A549 (cell line): ENCODE results near the gene ABCA4. TPM values are rescaled to one million over a fixed set of nuclear protein-coding genes. Genes with fewer than 3 reads are reported as not detected.

ENCODE experiments used
- ATAC-seq, 2 experiments: fragments of 200-7000 bp in 1 of 2; fragments of >200 bp in 1 of 2; cut with Nextera tagmentation in 1 of 2; cut with Tn5 transposase in 1 of 2; 3 replicates each; pipeline versions ENCODE4 v1.8.0 to v1.9.1; 2018 to 2020; ENCODE audit warnings: mild to moderate bottlenecking in 1 of 2, moderate library complexity in 1 of 2
- CTCF ChIA-PET: fragments of 300-600 bp; sonication (Branson Sonifier 250); formaldehyde crosslinking; extraction: SDS; loops from one replicate; lab custom pipeline; 2021; ENCODE audit warnings: antibody characterized with exemption, inconsistent platforms; lab: Yijun Ruan, JAX
- POLR2A ChIA-PET: fragments of 350-600 bp; formaldehyde crosslinking; extraction: SDS; loops from one replicate; lab custom pipeline; 2021; ENCODE audit warnings: antibody characterized with exemption, inconsistent platforms; lab: Yijun Ruan, JAX
- DNase-seq, 2 experiments: peaks; one replicate each; pipeline versions ENCODE4 v3.0.0 to v3.0.0-alpha.2; 2011 to 2016; ENCODE audit warnings: low read depth in 1 of 2, low spot score in 1 of 2
- FAIRE-seq: peaks from 2 replicates; lab custom pipeline; 2011; peaks lifted over from hg19 to GRCh38; lab: Jason Lieb, UNC
- H3K27ac ChIP-seq, 2 experiments: fragments of >200 bp; sonication (Bioruptor Twin); formaldehyde crosslinking; 3 replicates each; pipeline ENCODE4 v1.5.1; 2016 to 2017
- H3K4me1 ChIP-seq: fragments of >200 bp; sonication (Bioruptor Twin); formaldehyde crosslinking; 3 replicates; pipeline ENCODE4 v1.6.1; 2016
- H3K4me2 ChIP-seq: fragments of >200 bp; sonication (Bioruptor Twin); formaldehyde crosslinking; 3 replicates; pipeline ENCODE4 v1.6.1; 2016
- H3K4me3 ChIP-seq: fragments of >200 bp; sonication (Bioruptor Twin); formaldehyde crosslinking; 3 replicates; pipeline ENCODE4 v1.5.1; 2016
- H3K9me3 ChIP-seq: fragments of >200 bp; sonication (Bioruptor Twin); formaldehyde crosslinking; 3 replicates; pipeline ENCODE4 v1.6.1; 2016
- CEBPB ChIP-seq, 2 experiments: fragments of >200 bp in 1 of 2; sonication (Bioruptor Twin) in 1 of 2; formaldehyde crosslinking in 1 of 2; IDR thresholded peaks; 2 replicates each; pipeline ENCODE4 v1.6.1; 2012 to 2016
- EHF ChIP-seq: fragments of 250-450 bp; sonication (Bioruptor Pico); IDR thresholded peaks from 2 replicates; pipeline ENCODE4 v1.5.0; 2020; ENCODE audit warnings: mild to moderate bottlenecking
- EHMT2 ChIP-seq: fragments of 200-600 bp; sonication (generic); IDR thresholded peaks from 2 replicates; pipeline ENCODE4 v1.6.1; 2016; ENCODE audit warnings: antibody characterized with exemption, low read depth, mild to moderate bottlenecking, moderate library complexity
- ESRRA ChIP-seq: fragments of 150-350 bp; IDR thresholded peaks from 2 replicates; pipeline ENCODE4 v1.6.1; 2014; ENCODE audit warnings: mild to moderate bottlenecking, low read length, borderline replicate concordance
- GATA3 ChIP-seq: IDR thresholded peaks from 2 replicates; pipeline ENCODE4 v1.6.1; 2012; ENCODE audit warnings: borderline replicate concordance
- HOXA7 ChIP-seq: fragments of 250-450 bp; sonication (Bioruptor Pico); IDR thresholded peaks from 2 replicates; pipeline ENCODE4 v1.5.0; 2020; ENCODE audit warnings: mild to moderate bottlenecking, moderate library complexity
- HOXB5 ChIP-seq: fragments of 250-450 bp; sonication (Bioruptor Pico); IDR thresholded peaks from 2 replicates; pipeline ENCODE4 v1.5.0; 2020; ENCODE audit warnings: mild to moderate bottlenecking, moderate library complexity
- JUNB ChIP-seq: fragments of >200 bp; sonication (Bioruptor Twin); formaldehyde crosslinking; IDR thresholded peaks from 2 replicates; pipeline ENCODE4 v1.6.1; 2016
- NFE2L2 ChIP-seq: fragments of 150-350 bp; conservative IDR thresholded peaks from 2 replicates; pipeline ENCODE4 v1.6.1; 2014; ENCODE audit warnings: low read length
- NPAS2 ChIP-seq: fragments of 250-450 bp; sonication (Bioruptor Pico); IDR thresholded peaks from 2 replicates; pipeline ENCODE4 v1.8.0; 2022; ENCODE audit warnings: mild to moderate bottlenecking, moderate library complexity, borderline replicate concordance
- NR3C1 ChIP-seq: fragments of >200 bp; sonication (Bioruptor Twin); formaldehyde crosslinking; IDR thresholded peaks from 3 replicates; pipeline ENCODE4 v1.6.1; 2017
- POLR2A ChIP-seq: IDR thresholded peaks from 2 replicates; pipeline ENCODE4 v1.6.1; 2012; ENCODE audit warnings: mild to moderate bottlenecking, low read length
- RCOR1 ChIP-seq: fragments of 150-350 bp; IDR thresholded peaks from 2 replicates; pipeline ENCODE4 v1.6.1; 2014; ENCODE audit warnings: antibody characterized with exemption, low read length, low read depth
- RFX5 ChIP-seq: fragments of 450-650 bp; IDR thresholded peaks from 2 replicates; pipeline ENCODE4 v1.7.1; 2014; ENCODE audit warnings: antibody characterized with exemption, mild to moderate bottlenecking, moderate library complexity
- SREBF2 ChIP-seq: fragments of 450-650 bp; IDR thresholded peaks from 2 replicates; pipeline ENCODE4 v1.6.1; 2014; ENCODE audit warnings: mild to moderate bottlenecking, moderate library complexity
- TFCP2L1 ChIP-seq: fragments of 250-450 bp; sonication (Bioruptor Pico); IDR thresholded peaks from 2 replicates; pipeline ENCODE4 v1.5.0; 2021; ENCODE audit warnings: mild to moderate bottlenecking
- USF2 ChIP-seq: fragments of 450-650 bp; IDR thresholded peaks from 2 replicates; pipeline ENCODE4 v1.6.1; 2014; ENCODE audit warnings: antibody characterized with exemption
- ZFP36 ChIP-seq: fragments of 450-650 bp; IDR thresholded peaks from 2 replicates; pipeline ENCODE4 v1.6.1; 2014; ENCODE audit warnings: borderline replicate concordance; ENCODE audit not compliant: partially characterized antibody
- WGBS: methylation state at CpG from one replicate; pipeline ENCODE4 v1.1.6; 2017; ENCODE audit errors: missing lambda C conversion rate; 5-methylcytosine and 5-hydroxymethylcytosine counted together
- polyA plus RNA-seq, 4 experiments: library from polyadenylated mRNA; depleted of rRNA in 3 of 4; stranded (reverse); fragments of >200 nt; fragmentation: RNase III in 1 of 4; extraction: RNeasy Plus Mini Kit Qiagen cat#74134 plus additional on column Dnase treatment in 1 of 4; gene quantifications; 2 replicates in 3 of 4; 3 replicates in 1 of 4; pipeline ENCODE4 v1.2.3, GENCODE V29; 2011 to 2017
- TF ChIP-seq, protein P1 (sequence below): fragments of >200 bp; sonication (Bioruptor Twin); formaldehyde crosslinking; IDR thresholded peaks from 3 replicates; pipeline ENCODE4 v1.5.1; 2016
- TF ChIP-seq, protein P2 (sequence below): fragments of >200 bp; sonication (Bioruptor Twin); formaldehyde crosslinking; IDR thresholded peaks from 3 replicates; pipeline ENCODE4 v1.6.1; 2016

Gene ABCA4
- polyA plus RNA-seq, 2 of the 4 experiments (the other 2 are of a cell fraction), result 0.05 to 0.23 TPM

GRCh38 chr1:94104127-94104684 lies 16.7 kb downstream of the ABCA4 start:
- CTCF ChIA-PET, result interaction anchor here (0.7 to 1.2 kb wide), 3 partner anchors 10 to 41 kb away, joined by 3 read pairs; no protein-coding TSS in a partner anchor
- H3K4me2 ChIP-seq, result no peak overlapping the region
- POLR2A ChIA-PET, result no interaction called here
- FAIRE-seq, result no peak
- TF ChIP-seq POLR2A (no peak), USF2 (no peak), HOXA7 (CRISPR knock-in tag) (no peak)
- TF ChIP-seq, protein P1, sequence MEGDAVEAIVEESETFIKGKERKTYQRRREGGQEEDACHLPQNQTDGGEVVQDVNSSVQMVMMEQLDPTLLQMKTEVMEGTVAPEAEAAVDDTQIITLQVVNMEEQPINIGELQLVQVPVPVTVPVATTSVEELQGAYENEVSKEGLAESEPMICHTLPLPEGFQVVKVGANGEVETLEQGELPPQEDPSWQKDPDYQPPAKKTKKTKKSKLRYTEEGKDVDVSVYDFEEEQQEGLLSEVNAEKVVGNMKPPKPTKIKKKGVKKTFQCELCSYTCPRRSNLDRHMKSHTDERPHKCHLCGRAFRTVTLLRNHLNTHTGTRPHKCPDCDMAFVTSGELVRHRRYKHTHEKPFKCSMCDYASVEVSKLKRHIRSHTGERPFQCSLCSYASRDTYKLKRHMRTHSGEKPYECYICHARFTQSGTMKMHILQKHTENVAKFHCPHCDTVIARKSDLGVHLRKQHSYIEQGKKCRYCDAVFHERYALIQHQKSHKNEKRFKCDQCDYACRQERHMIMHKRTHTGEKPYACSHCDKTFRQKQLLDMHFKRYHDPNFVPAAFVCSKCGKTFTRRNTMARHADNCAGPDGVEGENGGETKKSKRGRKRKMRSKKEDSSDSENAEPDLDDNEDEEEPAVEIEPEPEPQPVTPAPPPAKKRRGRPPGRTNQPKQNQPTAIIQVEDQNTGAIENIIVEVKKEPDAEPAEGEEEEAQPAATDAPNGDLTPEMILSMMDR, result no peak
- peaks cover 12% of the 10 kb centered on the region; the same call in 2 of the 3 replicates for H3K4me1 ChIP-seq
- WGBS, result 78% methylated on average over 9 of the region's 9 CpGs
- H3K27ac ChIP-seq, result no peak overlapping the region
- DNase-seq, result no peak
- no peak overlapping the region for H3K4me3 ChIP-seq
- H3K9me3 ChIP-seq, result no peaks in the 10 kb centered on the region
- no peak for ATAC-seq

- POLR2A ChIA-PET, result no interaction called here
- H3K9me3 ChIP-seq, result no peaks in the 10 kb centered on the region
- FAIRE-seq, result no peak
- H3K4me3 ChIP-seq, result no peak overlapping the region
- WGBS, result 66% methylated on average over 4 of the region's 4 CpGs
- H3K4me1 ChIP-seq, result peaks cover 12% of the 10 kb centered on the region; the same call in 2 of the 3 replicates
- CTCF ChIA-PET, result interaction anchor here (0.7 to 1.2 kb wide), 3 partner anchors 9 to 41 kb away, joined by 3 read pairs; no protein-coding TSS in a partner anchor
- no peak for ATAC-seq
- TF ChIP-seq ESRRA, result no peak
- TF ChIP-seq NPAS2, result no peak
- TF ChIP-seq RFX5, result no peak
- TF ChIP-seq SREBF2, result no peak
- no peak for TF ChIP-seq ZFP36
- TF ChIP-seq, protein P2, sequence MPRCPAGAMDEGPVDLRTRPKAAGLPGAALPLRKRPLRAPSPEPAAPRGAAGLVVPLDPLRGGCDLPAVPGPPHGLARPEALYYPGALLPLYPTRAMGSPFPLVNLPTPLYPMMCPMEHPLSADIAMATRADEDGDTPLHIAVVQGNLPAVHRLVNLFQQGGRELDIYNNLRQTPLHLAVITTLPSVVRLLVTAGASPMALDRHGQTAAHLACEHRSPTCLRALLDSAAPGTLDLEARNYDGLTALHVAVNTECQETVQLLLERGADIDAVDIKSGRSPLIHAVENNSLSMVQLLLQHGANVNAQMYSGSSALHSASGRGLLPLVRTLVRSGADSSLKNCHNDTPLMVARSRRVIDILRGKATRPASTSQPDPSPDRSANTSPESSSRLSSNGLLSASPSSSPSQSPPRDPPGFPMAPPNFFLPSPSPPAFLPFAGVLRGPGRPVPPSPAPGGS, result no peak
- no peak for TF ChIP-seq GATA3
- no peak for TF ChIP-seq JUNB
- no peak for TF ChIP-seq RCOR1
- no peak for DNase-seq
- no peak overlapping the region for H3K27ac ChIP-seq
- no peak overlapping the region for H3K4me2 ChIP-seq
Observed at GRCh38 chr1:94103608-94104007, 17.3 kb downstream of the ABCA4 start.

GRCh38 chr1:94101613-94102525 lies 19.1 kb downstream of the ABCA4 start:
- ChIA-PET POLR2A (no interaction called here), CTCF (interaction anchor here (1.4 to 2.8 kb wide), 2 partner anchors 40 to 234 kb away, joined by 5 to 11 read pairs; no protein-coding TSS in a partner anchor)
- WGBS, result 76% methylated on average over 10 of the region's 15 CpGs
- DNase-seq (no peak), ATAC-seq (no peak), FAIRE-seq (no peak)
- Histone ChIP-seq H3K27ac (no peak overlapping the region), H3K4me3 (no peak overlapping the region), H3K4me1 (peaks cover 12% of the 10 kb centered on the region; the same call in 2 of the 3 replicates), H3K4me2 (no peak overlapping the region), H3K9me3 (no peaks in the 10 kb centered on the region)
- TF ChIP-seq EHF, result no peak
- no peak for TF ChIP-seq CEBPB (IDR thresholded peaks at IDR 0.05)
- TF ChIP-seq NR3C1, result no peak
- no peak for TF ChIP-seq HOXB5 (CRISPR knock-in tag)
- no peak for TF ChIP-seq EHMT2
- TF ChIP-seq NFE2L2, result no peak
- TF ChIP-seq TFCP2L1 (CRISPR knock-in tag), result no peak
